ENCODE results near the gene NR2C2AP.

The NR2C2AP gene

DNA sequence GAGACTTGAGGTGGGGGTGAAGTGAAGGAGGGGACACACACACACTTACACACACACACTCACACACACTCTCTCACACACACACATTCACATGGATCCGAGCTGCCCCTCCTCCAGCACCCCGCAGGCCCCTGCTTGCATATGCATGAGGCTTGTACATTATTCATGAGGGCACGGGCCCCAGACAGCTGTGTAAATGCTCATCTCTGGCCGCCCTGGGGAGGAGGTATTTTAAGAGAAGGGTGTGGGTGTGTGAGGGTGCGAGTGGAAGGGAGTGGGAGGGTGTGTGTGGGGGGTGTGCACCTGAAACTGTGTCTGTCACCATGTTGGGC is 10.9 kb upstream of the NR2C2AP start:
- no peak for DNase-seq

DNA sequence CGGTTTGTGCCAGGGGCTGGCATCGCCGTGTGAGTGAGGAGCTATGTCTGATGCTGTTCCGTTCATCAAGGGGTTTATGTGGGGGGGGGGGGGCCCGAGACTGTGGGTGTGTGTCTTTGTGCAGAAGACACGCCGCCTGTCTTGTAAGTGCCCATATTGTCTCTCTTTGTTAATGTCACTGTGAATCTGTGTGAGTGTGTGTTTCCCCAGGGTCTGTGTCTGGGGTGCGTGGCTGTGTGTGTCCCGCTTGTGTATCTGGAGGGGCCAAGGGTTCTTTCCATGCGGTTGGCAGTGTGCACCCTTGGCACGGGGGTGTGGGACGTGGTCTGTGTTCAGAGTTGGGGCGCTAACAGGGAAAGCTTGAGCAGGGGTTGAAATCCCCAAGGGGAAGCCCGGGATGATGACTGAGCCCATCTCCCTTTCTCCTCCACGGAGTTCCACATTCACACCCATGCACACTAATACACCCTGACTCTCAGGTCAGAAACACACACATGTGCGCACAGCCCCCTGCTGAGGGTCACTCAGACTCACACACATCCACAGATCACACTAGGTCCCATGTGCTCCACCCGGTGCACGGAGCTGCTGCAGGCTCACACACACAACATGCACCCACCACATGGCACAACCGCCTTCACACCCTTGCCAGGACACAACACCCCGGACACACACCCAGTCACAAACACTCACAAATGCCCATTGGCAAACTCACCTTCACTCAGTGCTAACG is 10.4 kb upstream of the NR2C2AP start:
- DNase-seq: no peak

- no peak for DNase-seq
These were observed 9.7 kb upstream of the NR2C2AP start for GRCh38 chr19:19212916-19213315.

- DNase-seq: no peak
These were observed 8.5 kb upstream of the NR2C2AP start, which contains the start of gene NCAN for GRCh38 chr19:19211499-19212420. NCAN (plus strand) TSS chr19:19211958; CDS start chr19:19216954, 4,996 bp downstream.

GRCh38 chr19:19209372-19209771 is 6.2 kb upstream of the NR2C2AP start:
- DNase-seq: no peak

DNA sequence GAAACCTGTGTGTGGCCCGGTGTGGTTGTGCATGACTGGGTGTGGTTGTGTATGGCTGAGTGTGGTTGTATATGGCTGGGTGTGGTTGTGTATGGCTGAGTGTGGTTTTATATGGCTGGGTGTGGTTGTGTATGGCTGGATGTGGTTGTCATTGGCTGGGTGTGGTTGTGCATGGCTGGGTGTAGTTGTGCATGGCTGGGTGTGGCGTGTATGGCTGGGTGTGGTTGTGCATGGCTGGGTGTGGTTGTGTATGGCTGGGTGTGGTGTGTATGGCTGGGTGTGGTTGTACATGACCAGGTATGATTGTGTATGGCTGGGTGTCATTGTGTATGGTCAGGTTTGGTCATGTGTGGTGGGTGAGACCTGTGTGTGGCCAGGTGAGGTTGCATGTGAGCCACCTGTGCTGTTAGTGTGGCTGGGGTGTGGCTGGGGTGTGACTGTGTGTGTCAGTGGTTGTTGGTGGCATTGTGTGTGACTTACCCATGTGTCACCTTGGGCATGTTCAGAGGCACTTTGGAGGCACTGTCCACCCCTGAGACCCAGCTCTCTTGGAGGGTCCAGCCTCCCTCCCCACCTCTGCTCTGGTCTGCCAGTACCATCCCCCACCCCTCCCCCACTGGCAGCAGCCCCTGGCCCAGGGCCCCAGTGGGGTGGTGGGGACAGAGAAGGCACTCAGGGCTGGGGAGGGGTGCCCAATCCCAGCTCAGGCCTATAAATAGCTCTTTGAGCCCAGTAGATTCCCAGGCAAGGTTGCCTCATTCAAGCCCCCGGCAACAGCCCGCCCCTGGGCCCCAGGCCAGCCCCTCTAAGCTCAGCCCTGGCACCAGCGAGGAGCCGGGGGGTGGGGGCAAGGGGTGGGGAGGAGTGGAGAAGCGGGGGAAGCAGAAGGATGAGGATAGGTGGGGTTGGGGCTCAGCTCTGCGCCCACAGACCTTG is 4.7 kb upstream of the NR2C2AP start:
- no peak for DNase-seq

GRCh38 chr19:19206938-19207337 is 3.7 kb upstream of the NR2C2AP start:
- no peak for DNase-seq

DNA sequence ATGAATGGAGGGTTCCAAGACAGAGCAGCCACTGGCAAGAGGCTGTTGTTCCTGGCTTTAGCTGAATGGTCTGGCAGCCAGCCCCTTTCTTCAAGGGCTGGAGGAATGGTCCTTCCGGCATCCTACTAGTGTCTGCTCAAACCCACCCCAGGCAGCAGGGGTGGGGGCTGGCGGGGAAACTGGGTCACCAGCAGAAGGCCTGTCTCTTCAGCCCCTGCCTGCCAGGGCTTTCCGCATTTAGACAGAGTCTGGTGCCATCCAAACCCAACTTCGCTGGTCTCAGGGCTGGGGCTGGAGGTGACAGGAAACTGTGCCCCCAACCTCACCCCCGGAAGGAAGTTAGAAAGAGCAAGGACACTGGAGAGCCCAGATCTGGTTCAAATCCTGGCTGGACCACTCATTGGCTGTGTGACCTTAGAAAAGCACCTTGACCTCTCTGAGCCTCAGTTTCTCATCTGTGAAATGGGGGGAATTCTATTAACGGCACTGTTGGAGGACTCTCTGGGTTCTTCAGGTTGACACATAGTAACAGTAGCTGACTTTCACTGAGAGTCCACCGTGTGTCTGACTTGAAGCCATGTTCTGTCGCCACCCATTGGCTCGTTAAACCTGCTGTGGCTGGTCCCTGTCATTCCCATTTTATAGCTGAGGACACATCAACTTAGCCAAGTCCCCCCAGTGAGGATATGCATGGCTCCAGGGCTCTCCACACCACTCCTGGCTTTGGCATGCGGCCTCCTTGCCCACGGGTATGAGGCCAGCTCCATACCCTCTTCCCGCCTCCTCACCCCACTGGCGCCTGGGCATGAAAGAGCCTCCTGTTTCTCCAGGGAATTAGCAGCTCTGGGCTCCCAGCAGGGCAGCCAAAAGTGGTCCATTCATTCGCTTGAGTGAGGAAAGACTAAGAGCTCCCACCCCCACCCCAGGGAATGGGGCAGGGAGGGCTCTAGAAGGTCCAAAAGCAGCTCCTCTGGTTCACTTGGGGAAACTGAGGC is 2.5 kb upstream of the NR2C2AP start:
- no peak for DNase-seq

- DNase-seq: no peak
These were observed 967 bp upstream of the NR2C2AP start for GRCh38 chr19:19204181-19204580.

DNA sequence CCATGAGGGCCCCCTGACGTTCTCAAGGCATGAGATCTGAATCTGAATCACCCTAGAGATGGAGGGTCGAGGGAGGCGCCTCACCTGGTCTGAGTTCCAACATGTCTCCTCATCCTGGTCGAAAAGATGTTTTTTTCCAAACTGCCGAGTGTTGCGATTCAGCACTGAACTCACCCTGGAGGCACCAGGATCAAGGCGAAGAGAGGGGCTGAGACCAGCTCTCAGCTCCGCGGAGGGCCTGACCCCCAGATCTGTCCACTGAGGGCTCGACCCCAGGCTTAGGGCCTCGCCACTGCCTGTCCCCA is 555 bp downstream of the NR2C2AP start:
- DNase-seq: no peak

GRCh38 chr19:19201697-19202630 is 1.2 kb downstream of the NR2C2AP start:
- no peak for DNase-seq

DNA sequence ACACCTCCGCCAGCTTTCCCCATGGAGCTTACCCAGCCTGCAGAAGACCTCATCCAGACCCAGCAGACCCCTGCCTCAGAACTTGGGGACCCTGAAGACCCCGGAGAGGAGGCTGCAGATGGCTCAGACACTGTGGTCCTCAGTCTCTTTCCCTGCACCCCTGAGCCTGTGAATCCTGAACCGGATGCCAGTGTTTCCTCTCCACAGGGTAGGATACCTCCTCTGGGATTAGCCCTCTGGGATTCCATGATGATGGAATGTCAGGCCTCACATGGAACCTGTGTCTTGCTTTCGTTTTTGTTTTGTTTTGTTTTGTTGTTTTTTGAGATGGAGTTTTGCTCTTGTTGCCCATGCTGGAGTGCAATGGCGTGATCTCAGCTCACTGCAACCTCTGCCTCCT is 9.3 kb downstream of the NR2C2AP start:
- DNase-seq: no peak

DNA sequence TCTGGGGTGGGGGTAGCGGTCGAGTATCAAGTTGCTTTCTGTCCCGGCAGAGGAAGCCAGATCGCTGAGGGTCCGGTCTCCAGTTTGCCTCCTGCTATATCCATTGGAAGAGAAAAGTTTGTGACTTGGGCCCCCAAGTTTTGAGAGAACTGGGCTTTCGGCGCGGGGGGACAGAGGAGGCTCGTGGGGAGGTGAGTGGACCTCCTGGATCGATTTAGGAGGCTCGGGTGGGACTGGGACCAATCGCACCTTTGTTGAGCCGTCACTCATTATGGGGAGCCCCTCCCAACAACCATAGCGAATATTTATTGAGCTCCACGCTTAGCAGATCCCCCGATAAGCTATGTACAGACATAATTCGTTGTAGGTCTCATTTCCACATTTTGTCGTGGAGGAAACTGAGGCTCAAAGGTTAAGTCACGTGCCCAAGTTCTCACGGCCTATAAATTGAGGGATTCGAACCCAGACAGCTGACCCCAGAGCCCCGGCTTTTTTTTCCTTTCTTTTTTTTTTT is 10.2 kb downstream of the NR2C2AP start:
- no peak for DNase-seq

DNA sequence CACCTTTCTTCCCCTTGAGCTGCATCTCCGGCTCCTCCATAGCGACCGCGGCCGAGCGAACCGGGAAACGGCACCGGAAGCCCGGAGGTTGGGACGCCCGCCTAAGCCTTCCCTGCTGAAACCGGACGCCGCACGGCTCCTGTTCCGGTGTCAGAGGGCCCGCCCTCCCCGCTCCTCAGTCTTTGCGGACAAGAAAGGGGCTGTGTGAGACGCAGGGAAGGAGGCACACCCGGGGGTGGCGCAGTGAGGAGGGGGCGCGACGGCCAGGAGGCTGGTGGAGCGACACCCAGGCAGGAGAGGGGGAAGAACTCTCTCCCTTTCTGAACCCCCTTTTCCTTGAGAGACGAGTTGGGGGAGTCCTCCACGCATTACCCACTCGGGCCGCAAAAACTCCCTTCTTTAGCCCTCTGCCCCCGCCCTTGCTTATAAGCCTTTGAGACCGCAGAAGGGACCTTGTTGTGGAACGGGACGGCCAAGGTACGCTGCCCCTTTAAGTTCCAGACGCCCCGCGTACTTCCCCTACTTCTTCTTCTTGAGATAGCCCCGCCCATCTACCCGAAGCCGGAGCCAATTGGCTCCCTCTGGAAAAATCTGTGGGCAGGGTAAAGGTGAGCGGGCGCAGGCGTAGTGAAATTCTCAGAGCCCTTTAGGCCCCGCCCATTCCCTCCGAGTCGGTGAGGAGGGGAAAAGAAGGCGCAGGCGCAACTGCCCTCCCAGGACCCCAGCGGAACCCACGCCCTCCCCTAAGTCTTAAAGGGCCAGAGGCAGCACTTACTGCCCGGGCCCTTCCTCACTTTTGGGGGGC is 10.9 kb downstream of the NR2C2AP start, which contains the start of the genes BORCS8 and RFXANK:
Gene BORCS8, minus strand, starts transcription at position 75 of the 805 bp plus-strand sequence. Its CDS starts 35 bp downstream, at position 40.
Gene RFXANK, plus strand, starts transcription at position 181 of the 805 bp plus-strand sequence. CDS start 1,689 bp downstream, outside the sequence.
- peak; percentile 100 for DNase-seq

- DNase-seq: no peak
These were observed 11.5 kb downstream of the NR2C2AP start for GRCh38 chr19:19191768-19192077.

GRCh38 chr19:19186742-19187141 is 16.5 kb downstream of the NR2C2AP start:
- DNase-seq: no peak

- DNase-seq: peak; percentile 23
These were observed 17.1 kb downstream of the NR2C2AP start for GRCh38 chr19:19185853-19186740.

DNA sequence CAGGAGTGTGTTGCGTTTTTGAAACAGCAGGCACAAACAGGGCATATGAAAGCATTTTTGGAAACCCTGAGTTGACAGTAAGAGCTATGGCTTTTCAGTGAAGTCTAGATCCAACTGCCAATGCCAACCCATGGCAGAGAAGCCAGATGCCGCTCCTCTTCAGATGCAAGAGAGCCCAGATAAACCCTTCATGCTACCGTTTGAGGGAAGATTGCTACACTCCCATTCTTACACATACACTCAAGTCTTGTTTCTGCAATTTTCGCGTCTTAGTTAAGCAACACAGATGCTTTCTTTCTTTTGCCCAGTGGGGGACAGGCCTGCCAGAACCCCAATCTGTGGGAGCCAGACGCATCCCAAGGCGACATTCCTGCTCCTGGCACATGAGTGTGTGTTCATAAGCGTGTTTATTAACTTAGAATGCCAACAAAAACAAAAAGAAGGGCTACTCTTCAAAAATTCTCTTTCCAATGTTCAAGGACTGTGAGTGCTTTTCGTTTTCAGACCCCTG is 21.7 kb downstream of the NR2C2AP start:
- DNase-seq: no peak

All from fibroblast of upper back skin (primary cell).